GM23338 (cell line): ENCODE measurements around the gene AJUBA.

Source experiments
- CREB1 ChIP-seq: fragments of 250-450 bp; sonication (Bioruptor Pico); IDR thresholded peaks from 2 replicates; pipeline ENCODE4 v1.5.0; 2020; ENCODE audit warnings: low read depth, mild to moderate bottlenecking, moderate library complexity
- EZH2 ChIP-seq: fragments of 200-600 bp; sonication (generic); IDR thresholded peaks from one replicate; pipeline ENCODE4 v1.8.0; 2017; ENCODE audit warnings: antibody characterized with exemption, mild to moderate bottlenecking, low read depth; ENCODE audit not compliant: unreplicated experiment
- EZH2phosphoT487 ChIP-seq: fragments of 200-600 bp; sonication (generic); IDR thresholded peaks from one replicate; pipeline ENCODE4 v1.8.1; 2018; ENCODE audit warnings: antibody characterized with exemption; ENCODE audit not compliant: unreplicated experiment
- JUNB ChIP-seq: IDR thresholded peaks from one replicate; pipeline ENCODE4 v1.6.1; 2016; ENCODE audit warnings: antibody characterized with exemption; ENCODE audit not compliant: unreplicated experiment
- POLR2AphosphoS5 ChIP-seq: IDR thresholded peaks from 2 replicates; pipeline ENCODE4 v1.6.1; 2016; ENCODE audit warnings: antibody characterized with exemption, low read depth
- ZNF331 ChIP-seq: fragments of 250-450 bp; sonication (Bioruptor Pico); IDR thresholded peaks from 2 replicates; pipeline ENCODE4 v1.5.0; 2020; ENCODE audit warnings: low read depth, mild to moderate bottlenecking, moderate library complexity
- TF ChIP-seq, protein P1 (sequence below), 2 experiments: fragments of 200-600 bp in 1 of 2; sonication (generic) in 1 of 2; conservative IDR thresholded peaks; 2 replicates each; pipeline versions ENCODE4 v1.5.1 to v1.6.1; 2016 to 2017; ENCODE audit warnings: antibody characterized with exemption in 2 of 2, low read depth in 2 of 2, mild to moderate bottlenecking in 2 of 2, moderate library complexity in 1 of 2
- TF ChIP-seq, protein P2 (sequence below): IDR thresholded peaks from one replicate; pipeline ENCODE4 v1.6.1; 2018; ENCODE audit warnings: antibody characterized with exemption; ENCODE audit not compliant: unreplicated experiment

- TF ChIP-seq CREB1 (CRISPR knock-in tag) (no peak), POLR2AphosphoS5 (no peak), EZH2phosphoT487 (no peak), EZH2 (no peak), ZNF331 (CRISPR knock-in tag) (no peak), JUNB (no peak)
- TF ChIP-seq, protein P1, sequence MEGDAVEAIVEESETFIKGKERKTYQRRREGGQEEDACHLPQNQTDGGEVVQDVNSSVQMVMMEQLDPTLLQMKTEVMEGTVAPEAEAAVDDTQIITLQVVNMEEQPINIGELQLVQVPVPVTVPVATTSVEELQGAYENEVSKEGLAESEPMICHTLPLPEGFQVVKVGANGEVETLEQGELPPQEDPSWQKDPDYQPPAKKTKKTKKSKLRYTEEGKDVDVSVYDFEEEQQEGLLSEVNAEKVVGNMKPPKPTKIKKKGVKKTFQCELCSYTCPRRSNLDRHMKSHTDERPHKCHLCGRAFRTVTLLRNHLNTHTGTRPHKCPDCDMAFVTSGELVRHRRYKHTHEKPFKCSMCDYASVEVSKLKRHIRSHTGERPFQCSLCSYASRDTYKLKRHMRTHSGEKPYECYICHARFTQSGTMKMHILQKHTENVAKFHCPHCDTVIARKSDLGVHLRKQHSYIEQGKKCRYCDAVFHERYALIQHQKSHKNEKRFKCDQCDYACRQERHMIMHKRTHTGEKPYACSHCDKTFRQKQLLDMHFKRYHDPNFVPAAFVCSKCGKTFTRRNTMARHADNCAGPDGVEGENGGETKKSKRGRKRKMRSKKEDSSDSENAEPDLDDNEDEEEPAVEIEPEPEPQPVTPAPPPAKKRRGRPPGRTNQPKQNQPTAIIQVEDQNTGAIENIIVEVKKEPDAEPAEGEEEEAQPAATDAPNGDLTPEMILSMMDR (conservative IDR thresholded peaks at IDR 0.05; ENCODE audit: low read depth in 2 of 2) = no peak
- TF ChIP-seq, protein P2, sequence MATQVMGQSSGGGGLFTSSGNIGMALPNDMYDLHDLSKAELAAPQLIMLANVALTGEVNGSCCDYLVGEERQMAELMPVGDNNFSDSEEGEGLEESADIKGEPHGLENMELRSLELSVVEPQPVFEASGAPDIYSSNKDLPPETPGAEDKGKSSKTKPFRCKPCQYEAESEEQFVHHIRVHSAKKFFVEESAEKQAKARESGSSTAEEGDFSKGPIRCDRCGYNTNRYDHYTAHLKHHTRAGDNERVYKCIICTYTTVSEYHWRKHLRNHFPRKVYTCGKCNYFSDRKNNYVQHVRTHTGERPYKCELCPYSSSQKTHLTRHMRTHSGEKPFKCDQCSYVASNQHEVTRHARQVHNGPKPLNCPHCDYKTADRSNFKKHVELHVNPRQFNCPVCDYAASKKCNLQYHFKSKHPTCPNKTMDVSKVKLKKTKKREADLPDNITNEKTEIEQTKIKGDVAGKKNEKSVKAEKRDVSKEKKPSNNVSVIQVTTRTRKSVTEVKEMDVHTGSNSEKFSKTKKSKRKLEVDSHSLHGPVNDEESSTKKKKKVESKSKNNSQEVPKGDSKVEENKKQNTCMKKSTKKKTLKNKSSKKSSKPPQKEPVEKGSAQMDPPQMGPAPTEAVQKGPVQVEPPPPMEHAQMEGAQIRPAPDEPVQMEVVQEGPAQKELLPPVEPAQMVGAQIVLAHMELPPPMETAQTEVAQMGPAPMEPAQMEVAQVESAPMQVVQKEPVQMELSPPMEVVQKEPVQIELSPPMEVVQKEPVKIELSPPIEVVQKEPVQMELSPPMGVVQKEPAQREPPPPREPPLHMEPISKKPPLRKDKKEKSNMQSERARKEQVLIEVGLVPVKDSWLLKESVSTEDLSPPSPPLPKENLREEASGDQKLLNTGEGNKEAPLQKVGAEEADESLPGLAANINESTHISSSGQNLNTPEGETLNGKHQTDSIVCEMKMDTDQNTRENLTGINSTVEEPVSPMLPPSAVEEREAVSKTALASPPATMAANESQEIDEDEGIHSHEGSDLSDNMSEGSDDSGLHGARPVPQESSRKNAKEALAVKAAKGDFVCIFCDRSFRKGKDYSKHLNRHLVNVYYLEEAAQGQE = no peak
Measured at GRCh38 chr14:22985894-22986507, 3.6 kb upstream of the AJUBA start.
